Inferior parietal cortex (tissue), 1 donor: ENCODE data around the gene ARMC3.

Source experiments
- DNase-seq: peaks from one replicate; pipeline ENCODE4 v3.0.0-alpha.2; 2016; ENCODE audit errors: extremely low spot score

Gene ARMC3

DNA sequence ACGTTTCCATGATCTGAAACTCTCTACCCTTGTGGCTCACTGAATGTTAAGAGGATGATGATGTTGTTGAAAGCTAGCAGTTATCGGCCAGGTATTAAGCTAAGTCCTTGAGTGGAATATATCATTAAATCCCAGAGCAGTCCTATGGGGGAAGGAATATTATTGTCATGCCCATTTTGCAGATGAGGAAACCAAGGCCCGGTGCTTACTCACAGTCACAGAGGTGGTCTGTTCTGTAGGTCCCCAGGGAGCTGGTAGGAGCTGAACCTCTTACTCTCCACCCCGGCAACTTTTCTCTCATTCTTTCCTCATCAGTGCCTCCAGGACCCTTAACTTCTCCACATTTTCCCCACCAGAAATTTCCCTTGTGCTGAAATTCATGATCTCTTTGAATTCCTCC lies 62.6 kb downstream of the ARMC3 start:
- no peak for DNase-seq

DNA sequence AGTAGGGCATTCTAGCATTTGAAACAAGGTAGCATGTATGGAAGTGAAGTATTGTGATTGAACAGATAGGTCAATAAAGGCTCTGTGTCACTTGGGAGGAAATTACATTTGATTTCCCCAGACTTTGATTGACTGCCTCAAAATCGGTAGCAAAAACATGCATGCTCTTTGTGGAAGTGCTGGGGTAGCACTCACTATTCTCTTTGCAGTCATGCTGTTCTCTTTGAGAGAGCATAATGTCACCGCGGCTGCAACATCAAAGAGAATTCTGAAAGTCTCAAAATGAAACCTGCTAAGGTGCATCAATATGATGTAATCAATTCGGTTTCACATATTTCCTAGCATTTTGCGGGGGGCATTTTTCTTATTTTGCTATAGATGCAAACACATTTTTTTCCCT lies 64.2 kb downstream of the ARMC3 start:
- DNase-seq = no peak

DNA sequence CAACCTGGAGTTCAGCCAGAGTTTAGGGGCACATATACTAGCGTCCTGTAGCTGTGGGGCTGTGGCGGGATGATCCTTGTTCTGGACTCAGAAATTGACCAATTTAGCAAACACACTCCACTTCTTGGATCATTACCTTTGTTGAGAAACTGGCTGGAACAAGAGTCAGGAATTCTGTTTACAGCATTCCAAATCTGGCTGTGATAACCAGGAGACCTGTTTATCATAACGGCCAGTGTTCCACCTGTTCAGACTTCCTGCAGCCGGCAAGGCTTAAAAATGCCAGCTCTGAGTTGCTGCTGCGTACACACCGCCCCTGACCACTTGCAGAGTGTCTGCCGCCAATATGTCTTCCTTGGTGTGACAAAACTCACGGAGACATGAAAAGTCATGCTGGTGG lies 64.8 kb downstream of the ARMC3 start:
- DNase-seq = no peak

DNA sequence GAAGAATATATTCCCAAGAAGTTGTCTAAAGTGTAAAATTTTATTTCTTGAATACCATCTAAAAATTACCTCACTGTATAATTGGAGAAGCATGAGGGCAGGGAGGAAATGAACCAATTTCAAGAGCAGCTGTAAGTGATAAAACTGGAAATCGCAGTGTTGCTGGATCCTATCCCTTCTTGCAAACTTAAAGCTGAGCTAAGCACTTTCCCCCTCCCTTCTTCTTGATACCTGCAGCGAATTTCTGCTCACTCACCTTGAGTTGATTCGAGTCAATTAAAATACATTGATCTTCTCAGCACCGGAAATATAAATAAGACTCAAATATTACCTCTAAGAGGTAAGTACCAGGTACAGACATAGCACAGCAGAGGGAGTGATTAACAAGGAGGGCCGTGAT lies 65.5 kb downstream of the ARMC3 start:
- DNase-seq = no peak

DNA sequence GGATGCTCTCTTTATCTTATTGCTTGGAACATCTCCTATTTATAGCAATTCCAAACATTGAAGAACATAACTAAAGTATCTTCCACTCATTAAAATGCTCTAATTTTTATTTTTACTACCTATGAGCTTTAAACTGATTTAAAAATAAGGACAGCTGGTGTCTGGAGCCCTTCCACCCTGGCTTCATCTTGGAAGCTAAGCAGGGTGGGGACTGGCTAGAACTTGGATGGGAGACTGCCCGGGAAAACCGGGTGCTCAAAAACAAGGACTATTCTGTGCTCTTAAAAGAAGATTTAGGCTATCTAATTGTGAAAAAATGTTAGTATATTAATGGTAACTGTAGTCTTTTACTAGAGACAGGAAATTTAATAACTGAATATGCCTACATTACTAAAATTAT lies 69.2 kb downstream of the ARMC3 start:
- no peak for DNase-seq

DNA sequence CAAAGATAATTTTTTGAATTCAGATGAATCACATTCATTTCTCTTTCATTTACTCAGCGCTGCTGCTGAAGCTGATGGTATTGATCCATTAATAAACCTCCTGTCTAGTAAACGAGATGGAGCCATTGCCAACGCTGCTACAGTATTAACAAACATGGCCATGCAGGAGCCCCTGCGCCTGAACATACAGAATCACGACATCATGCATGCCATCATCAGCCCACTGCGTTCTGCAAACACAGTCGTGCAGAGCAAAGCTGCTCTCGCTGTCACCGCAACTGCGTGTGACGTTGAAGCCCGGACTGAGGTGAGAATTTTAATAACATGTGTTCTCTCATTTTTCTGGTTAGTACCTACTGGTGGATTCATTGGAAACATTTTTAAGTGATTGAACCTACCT lies 70.2 kb downstream of the ARMC3 start:
- DNase-seq = no peak

DNA sequence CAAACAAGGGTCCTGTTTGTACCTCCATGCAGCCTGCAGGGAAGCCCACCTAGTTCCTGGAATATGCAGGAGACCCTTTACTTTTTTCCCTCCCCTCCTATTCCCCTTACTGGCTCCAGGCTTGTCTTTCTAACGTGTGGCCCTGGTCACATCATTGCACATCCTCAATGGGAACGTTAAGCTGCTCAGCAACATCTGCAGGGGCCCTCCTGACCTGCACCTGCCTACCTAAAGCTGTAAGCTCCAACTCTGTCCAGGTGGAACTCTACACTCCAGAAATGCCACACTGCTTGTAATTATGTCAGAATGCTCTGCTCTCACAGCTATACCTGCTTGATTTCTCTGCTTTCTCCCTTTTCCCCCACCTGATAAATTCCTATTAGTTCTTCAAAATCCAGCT lies 72.1 kb downstream of the ARMC3 start:
- DNase-seq = no peak

DNA sequence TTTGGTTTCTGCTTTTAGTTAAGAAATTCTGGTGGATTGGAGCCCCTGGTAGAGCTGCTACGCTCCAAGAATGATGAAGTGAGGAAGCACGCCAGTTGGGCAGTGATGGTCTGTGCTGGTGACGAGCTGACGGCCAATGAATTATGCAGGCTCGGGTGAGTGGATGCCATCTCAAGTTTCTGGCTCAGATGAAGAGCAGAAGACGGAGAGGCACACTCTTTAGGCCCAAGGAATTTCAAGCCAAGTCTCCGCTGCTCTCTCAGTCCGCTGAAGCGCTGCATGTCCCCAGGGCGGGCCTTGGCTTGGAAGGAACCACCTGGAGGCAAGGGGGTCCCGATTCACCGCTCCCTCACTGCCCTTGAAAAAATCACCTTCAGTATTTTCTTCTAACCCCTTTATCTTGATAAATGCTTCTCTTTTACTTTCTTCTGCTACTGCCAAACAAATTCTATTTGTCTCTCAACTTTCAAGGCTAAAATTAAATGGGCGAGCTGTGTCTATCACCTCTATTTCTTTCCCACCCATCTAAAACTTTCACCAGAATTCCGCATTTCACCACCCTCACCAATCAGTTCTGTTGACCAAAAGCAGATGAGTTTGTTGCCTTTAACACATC lies 74.2 kb downstream of the ARMC3 start:
- no peak for DNase-seq

DNA sequence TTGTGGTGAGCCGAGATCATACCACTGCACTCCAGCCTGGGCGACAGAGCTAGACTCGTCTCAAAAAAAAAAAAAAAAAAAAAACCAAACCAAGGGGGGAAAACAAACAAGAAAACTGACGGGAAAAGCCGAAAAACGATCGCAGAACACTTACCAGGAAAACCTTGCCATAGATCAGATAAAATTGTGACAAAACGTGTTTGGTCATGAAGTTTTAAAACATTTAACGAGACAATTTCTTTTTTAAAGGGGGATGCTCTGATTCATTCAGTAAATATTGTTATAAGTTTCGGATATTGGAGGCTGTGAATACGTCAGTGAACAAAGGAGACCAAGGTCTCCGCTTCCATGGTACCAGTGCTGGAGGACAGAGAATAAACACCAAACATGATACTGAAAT lies 77.3 kb downstream of the ARMC3 start:
- DNase-seq = no peak

DNA sequence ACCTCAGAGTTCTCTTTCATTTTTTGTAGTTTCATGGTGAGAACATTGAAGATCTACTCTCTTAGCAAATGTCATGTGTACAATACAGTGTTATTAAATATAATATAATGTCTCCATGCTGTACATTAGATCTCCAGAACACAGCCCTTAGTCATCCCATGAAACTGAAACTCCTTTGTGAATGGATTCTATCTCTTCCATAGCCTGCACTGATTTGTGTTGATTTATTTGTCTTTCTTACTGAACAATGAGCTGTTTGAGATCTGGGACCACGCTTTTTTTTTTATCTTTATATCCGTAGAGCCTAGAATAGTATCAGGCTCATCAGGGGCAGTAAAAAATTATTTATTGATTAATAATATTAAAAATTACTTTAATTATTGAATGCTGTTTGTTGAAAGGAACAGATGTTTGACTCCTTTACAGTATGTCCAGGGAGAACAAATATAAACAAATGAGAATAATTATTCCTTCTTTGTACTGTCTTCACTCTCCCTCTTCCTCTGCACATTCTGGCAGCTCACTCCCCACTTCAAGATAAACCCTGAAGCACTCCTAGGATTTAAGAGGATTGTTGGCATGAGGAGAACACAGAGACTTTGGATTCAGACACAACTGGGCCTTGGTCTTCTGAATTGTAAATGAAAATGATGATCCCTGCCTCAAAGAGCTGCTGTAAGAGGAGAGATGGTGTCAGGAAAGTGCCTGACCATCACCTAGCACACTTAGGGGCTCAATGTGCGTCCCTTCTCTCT lies 85.9 kb downstream of the ARMC3 start:
- no peak for DNase-seq

DNA sequence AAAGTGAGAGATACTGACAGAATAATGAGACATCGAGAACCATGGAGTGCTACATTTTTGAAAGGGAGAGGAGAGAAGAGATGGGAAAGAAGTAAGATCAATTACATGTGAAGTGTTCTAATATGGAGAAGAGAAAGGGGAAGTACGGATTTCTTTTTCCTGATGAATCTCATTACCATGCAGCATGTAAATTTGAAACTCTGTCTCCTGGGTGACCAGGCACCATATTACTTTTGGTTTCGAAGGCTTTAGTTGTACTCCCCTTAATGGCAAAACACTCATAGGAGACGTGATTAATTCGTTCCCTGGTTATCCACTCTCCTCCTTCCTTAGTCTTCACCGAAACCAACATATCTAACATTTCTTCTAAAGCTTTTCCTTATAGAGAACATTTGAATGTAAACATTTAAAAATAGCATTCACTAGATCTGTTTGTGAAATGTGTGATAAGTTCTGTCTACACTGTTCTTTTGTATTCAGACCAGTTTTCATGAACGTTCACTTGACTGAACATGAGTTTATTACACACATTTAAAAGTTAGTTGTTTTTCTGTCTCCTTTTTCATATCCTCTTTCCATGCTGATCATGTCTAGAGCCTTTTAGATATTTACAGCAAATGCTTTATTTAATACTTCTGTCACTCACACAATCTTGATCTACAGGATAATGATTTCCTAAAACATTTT lies 87.3 kb downstream of the ARMC3 start:
- DNase-seq = no peak

DNA sequence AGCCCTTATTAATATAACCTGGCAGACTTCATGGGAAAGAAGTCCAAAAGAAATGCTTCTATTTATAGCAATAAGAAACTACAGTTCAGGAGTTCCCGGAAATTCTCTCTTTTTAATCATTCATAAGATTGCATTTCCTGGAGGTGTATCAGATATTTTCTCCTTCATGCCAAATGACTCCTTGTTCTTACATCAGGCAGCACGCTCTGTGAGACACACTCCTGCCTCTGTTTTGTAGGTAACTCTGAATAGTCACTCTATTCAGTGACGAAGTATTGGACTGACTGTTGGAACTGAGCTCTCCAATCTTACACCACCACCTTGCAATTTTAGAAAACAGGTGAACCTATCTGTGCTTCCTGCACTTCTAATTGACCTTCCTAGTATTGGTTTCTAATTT lies 88.8 kb downstream of the ARMC3 start:
- DNase-seq = no peak

DNA sequence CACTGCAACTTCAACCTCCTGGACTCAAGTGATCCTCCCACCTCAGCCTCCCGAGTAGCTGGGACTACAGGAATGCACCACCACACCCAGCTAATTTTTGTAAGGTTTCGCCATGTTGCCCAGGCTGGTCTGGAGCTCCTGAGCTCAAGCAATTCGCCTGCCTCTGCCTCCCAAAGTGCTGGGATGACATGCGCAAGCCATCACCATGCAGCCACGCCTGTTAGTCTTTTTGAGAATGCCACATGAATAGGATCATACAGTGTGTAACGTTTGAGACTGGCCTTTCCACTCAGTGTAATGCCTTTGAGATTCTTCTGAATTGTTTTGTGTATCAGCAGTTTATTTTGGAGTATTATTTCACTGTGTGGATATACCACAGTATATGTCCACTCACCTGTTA lies 91.8 kb downstream of the ARMC3 start:
- no peak for DNase-seq

DNA sequence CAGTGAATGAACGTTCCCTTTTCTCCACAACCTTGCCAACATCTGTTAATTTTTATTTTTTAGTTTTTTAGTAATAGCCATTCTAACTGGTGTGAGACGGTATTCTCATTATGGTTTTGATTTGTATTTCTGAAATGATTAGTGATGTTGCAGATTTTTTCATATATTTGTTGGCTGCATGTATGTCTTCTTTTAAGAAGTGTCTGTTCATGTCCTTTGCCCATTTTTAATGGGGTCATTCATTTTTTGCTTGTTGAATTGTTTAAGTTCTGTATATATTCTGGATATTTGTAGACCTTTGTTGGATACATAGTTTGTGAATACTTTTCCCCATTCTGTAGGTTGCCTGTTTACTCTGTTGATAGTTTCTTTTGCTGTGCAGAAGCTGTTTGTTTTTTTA lies 93.6 kb downstream of the ARMC3 start:
- no peak for DNase-seq

DNA sequence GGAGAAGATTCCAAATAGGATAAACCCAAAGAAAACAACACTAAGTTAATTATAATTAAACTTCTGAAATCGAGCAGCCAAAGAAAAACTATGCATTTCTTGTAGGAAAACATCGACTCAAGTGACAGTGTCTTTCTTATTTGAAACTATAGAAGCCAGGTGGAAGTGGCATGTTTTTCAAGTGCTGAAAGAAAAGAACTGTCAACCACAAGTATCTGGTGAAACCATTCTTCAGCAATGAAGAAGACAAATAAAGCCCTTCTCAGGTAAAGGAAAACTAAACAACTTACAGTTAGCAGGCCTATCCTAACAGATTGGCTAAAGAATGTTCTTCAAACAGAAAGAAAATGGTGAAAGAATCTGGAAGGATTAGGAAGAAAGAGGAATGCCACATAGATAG lies 96.1 kb downstream of the ARMC3 start:
- DNase-seq = no peak

DNA sequence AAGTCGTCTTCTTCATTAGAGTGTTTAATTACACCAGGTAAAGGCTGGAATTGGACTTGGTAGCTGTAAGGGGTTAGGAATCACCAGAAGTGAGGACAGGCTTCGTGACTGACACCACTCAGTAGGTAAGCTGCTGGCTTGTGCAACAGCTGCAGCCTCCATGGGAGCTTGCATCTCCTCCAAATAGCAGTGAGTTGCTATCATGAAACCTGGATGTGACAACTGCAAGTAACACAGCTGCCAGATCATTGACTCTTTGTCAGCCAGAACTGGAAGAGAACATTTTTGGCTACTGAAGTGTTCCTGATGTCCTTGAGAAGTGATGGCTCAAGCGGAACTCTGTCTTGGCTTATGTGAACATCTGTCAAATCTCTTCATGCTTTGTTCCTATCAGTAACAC lies 103.5 kb downstream of the ARMC3 start:
- no peak for DNase-seq

DNA sequence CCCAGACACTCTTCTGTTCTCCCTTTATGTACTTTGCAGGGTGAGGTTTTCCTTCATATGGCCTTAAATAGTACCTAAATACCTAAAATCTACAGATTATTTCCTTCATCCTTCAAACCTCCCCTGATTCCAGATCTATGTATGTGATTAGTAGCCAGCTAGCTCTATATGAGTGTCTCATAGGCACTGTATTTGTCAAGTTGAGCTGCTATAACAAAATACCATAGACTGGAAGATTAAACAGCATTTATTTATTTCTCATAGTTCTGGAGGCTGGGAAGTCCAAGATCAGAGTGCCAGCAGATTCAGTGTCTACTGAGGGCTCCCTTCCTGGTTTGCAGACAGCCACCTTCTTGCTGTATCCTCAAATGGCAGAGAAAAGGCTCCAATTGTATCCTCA lies 106.9 kb downstream of the ARMC3 start:
- DNase-seq = no peak

DNA sequence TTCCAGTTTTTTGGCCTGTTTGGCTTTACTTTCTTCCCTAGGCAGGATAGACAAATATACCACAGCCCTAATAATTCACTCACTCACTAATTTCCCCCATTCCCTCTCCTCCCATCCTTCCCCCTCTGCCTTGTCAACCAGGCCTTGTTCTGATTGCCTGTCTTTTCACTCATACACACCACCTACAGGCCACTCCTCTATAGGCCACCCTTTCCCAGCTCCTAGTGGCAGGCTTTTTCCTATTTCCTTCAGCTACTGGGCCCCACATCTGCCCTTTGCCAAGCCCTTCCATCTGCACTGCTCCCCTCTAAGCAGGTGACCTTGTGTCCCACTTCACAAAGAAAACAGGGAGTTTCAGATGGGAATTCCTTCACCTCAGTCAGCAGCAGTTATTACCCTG lies 107.7 kb downstream of the ARMC3 start:
- no peak for DNase-seq

DNA sequence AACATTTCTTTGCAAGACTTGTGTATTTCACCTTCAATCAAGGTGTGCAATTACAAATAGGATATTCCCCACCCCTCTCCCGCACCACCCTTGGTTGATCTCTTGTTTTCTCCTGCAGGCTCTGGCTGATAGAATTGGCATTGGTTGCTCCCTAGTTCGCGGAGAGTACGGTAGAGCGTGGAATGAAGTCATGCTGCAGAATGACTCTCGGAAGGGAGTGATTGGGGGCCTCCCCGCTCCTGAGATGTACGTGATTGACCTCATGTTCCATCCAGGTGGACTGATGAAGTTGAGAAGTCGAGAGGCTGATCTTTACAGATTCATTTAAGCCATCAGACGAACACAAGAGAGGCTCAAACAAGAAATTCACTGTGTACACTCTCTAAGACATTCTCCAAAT lies 109.3 kb downstream of the ARMC3 start:
- DNase-seq = no peak

DNA sequence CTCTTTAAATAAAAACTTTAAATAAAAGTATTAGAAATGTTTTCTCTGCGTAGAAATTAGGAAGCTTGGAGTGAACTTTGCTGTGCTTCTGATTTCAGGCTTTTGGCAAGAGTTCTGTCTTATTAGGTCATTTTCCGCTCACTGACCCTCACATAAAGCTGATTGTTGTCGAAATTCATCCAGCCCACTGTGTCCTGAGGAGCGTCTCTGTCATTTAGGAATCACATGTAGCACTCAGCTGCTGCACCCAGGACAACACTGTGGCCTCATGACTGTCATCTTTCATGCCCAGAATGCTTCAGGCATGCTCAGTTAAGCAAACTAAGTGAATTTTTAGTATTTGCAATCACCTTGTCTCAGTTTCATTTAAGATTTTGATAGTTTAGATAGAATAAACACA lies 109.7 kb downstream of the ARMC3 start:
- peak; percentile 76 for DNase-seq

DNA sequence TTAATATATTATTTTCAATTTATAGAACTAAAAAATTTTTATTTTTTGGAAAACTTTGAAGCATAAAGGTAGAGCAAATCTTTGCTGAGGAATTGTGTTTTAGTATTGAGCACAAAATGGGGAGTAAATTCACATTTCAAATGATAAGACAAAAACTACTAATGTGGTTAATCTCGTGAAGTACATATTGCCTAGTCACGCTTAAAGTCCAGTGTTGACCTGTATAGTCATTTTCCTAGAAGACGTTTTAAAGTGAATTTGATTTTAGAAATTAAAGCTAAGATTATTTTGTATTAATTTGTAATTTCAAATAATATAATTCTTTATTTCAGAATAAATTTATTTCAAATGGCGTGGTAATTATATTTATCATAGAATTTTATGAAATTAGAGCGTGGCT lies 110.3 kb downstream of the ARMC3 start:
- DNase-seq = no peak

DNA sequence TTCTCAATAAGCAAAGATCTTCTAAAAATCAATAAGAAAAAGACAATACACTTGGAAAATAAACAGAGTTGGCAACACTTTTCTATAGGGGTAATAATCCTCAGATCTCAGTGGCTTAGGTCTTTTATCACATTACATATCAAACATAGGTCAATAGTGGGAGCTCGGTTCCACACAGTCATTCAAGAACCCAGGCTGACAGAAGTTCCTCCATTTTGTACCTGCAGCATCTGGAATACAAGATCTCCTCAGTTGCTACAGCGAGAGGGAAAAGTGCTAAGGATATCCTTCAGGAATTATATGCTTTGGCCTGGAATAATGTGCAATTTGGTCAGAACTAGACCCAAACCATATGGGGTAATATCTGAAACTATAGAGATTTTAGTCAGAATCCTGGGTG lies 112.1 kb downstream of the ARMC3 start:
- no peak for DNase-seq

DNA sequence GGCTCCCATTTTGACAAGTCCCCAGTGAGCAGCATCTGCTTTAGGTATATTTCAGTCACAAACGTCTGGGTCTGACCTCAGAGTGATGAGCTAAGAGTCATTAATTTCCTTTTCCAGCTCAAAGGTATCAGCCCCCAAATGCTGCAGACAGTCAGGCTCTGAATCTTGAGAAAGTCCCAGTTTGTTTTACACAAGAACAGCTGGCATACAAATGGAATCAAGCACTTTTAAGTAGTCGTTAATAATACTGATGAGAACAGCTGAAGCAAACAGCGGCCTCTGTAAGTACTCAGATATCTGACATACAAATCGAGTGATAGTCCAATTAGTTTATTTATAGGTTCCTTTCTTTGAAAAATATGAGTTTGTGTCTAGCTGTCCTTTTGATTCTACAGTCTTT lies 118.2 kb downstream of the ARMC3 start:
- DNase-seq = no peak
